CD14-positive monocyte (primary cell): ENCODE measurements around the gene PAM16. TPM values are rescaled to one million over a fixed set of nuclear protein-coding genes. Genes with fewer than 3 reads are reported as not detected.

Experiments
- DNase-seq, 3 donors: peaks; one replicate each; pipeline ENCODE4 v3.0.0-alpha.2; 2011 to 2022
- H2AFZ ChIP-seq: 2 replicates; pipeline ENCODE4 v1.6.0; 2012; ENCODE audit warnings: mild to moderate bottlenecking, low read depth, low read length, inconsistent platforms; ENCODE audit not compliant: insufficient read depth, poor library complexity, severe bottlenecking
- H3K27ac ChIP-seq, 2 donors: 1 replicate in 1 of 2; 2 replicates in 1 of 2; pipeline ENCODE4 v1.5.1; 2012 to 2013; ENCODE audit warnings: low read length in 2 of 2, control low read depth in 1 of 2, inconsistent platforms in 1 of 2, low read depth in 1 of 2, mild to moderate bottlenecking in 1 of 2
- H3K27me3 ChIP-seq, 2 donors: one replicate each; pipeline versions ENCODE4 v1.6.0 to v1.6.1; 2011 to 2013; ENCODE audit warnings: low read length in 2 of 2; ENCODE audit not compliant: control insufficient read depth in 2 of 2, insufficient read depth in 2 of 2
- H3K36me3 ChIP-seq, 2 donors: replicated peaks in 1 of 2; 1 replicate in 1 of 2; 2 replicates in 1 of 2; pipeline versions ENCODE4 v1.5.1 to v1.6.1; 2012 to 2013; ENCODE audit warnings: low read length in 2 of 2, control low read depth in 1 of 2, inconsistent platforms in 1 of 2, mild to moderate bottlenecking in 1 of 2; ENCODE audit not compliant: insufficient read depth in 2 of 2, control insufficient read depth in 1 of 2
- H3K4me1 ChIP-seq, 2 donors: 1 replicate in 1 of 2; 2 replicates in 1 of 2; pipeline versions ENCODE4 v1.5.1 to v1.6.1; 2012 to 2013; ENCODE audit warnings: low read length in 2 of 2, control low read depth in 1 of 2, inconsistent platforms in 1 of 2, mild to moderate bottlenecking in 1 of 2, moderate library complexity in 1 of 2; ENCODE audit not compliant: insufficient read depth in 2 of 2, control insufficient read depth in 1 of 2
- H3K4me2 ChIP-seq: replicated peaks from 2 replicates; pipeline ENCODE3; 2012; ENCODE audit warnings: low read length, moderate library complexity, mild to moderate bottlenecking; ENCODE audit not compliant: poor library complexity, severe bottlenecking; ENCODE audit errors: extremely low read depth
- H3K4me3 ChIP-seq, 3 experiments: fragments of 200-600 bp in 1 of 3; sonication (generic) in 1 of 3; replicated peaks in 1 of 3; 1 replicate in 2 of 3; 2 replicates in 1 of 3; pipeline ENCODE4 v1.5.1; 2011 to 2013; ENCODE audit warnings: low read length in 3 of 3, mild to moderate bottlenecking in 3 of 3, control low read depth in 2 of 3, low read depth in 2 of 3, inconsistent platforms in 1 of 3, moderate library complexity in 1 of 3
- H3K79me2 ChIP-seq: 2 replicates; pipeline ENCODE4 v1.6.0; 2012; ENCODE audit warnings: mild to moderate bottlenecking, control low read depth, inconsistent platforms, low read length, moderate library complexity; ENCODE audit not compliant: insufficient read depth
- H3K9ac ChIP-seq: 2 replicates; pipeline ENCODE4 v1.6.0; 2017; ENCODE audit warnings: low read length, mild to moderate bottlenecking; ENCODE audit not compliant: insufficient read depth, poor library complexity, severe bottlenecking
- H3K9me3 ChIP-seq, 2 donors: replicated peaks in 1 of 2; 1 replicate in 1 of 2; 2 replicates in 1 of 2; pipeline versions ENCODE4 v1.5.1 to v1.6.1; 2012 to 2013; ENCODE audit warnings: low read length in 2 of 2, control low read depth in 1 of 2; ENCODE audit not compliant: control insufficient read depth in 1 of 2, insufficient read depth in 1 of 2
- H4K20me1 ChIP-seq: 2 replicates; pipeline ENCODE4 v1.6.0; 2012; ENCODE audit warnings: mild to moderate bottlenecking, low read length, control low read depth, moderate library complexity; ENCODE audit not compliant: insufficient read depth
- H3K27ac Mint-ChIP-seq, 7 donors: one replicate each; pipeline ENCODE4 v1.8.0; 2020; ENCODE audit warnings: mild to moderate bottlenecking in 7 of 7, mixed read lengths in 7 of 7, moderate library complexity in 6 of 7, inconsistent platforms in 2 of 7
- H3K27me3 Mint-ChIP-seq, 3 donors: one replicate each; pipeline ENCODE4 v1.8.0; 2021 to 2022; ENCODE audit warnings: low read depth in 3 of 3, mild to moderate bottlenecking in 3 of 3, mixed read lengths in 3 of 3, moderate library complexity in 3 of 3, inconsistent platforms in 1 of 3
- H3K36me3 Mint-ChIP-seq, 2 donors: one replicate each; pipeline ENCODE4 v1.8.0; 2020; ENCODE audit warnings: mixed read lengths in 2 of 2, inconsistent platforms in 1 of 2, mild to moderate bottlenecking in 1 of 2
- H3K4me1 Mint-ChIP-seq: one replicate; pipeline ENCODE4 v1.8.0; 2020; ENCODE audit warnings: mild to moderate bottlenecking, mixed read lengths
- H3K4me3 Mint-ChIP-seq, 2 donors: one replicate each; pipeline ENCODE4 v1.8.0; 2020; ENCODE audit warnings: mild to moderate bottlenecking in 2 of 2, mixed read lengths in 2 of 2, moderate library complexity in 1 of 2
- H3K9me3 Mint-ChIP-seq, 7 donors: one replicate each; pipeline ENCODE4 v1.8.0; 2020 to 2022; ENCODE audit warnings: mixed read lengths in 7 of 7, mild to moderate bottlenecking in 6 of 7, moderate library complexity in 6 of 7, inconsistent platforms in 2 of 7
- CTCF ChIP-seq: fragments of 200-600 bp; IDR thresholded peaks from one replicate; pipeline ENCODE4 v1.8.0; 2022; ENCODE audit warnings: antibody characterized with exemption, mild to moderate bottlenecking
- WGBS: methylation state at CpG from one replicate; pipeline ENCODE4 v1.1.5; 2013; ENCODE audit warnings: missing lambda C conversion rate; ENCODE audit not compliant: insufficient coverage; 5-methylcytosine and 5-hydroxymethylcytosine counted together
- intact Hi-C, 2 donors: fragments of 100-400 bp; cut with micrococcal nuclease; formaldehyde crosslinking; loops; one replicate each; pipeline versions ENCODE4 v1.15.0 to v1.15.1; 2023
- polyA plus RNA-seq, 3 donors: library from polyadenylated mRNA; depleted of rRNA in 1 of 3; unstranded in 2 of 3; stranded (reverse) in 1 of 3; fragments of 300-500 nt in 2 of 3; fragments of >200 nt in 1 of 3; fragmentation: Illumina TruSeq in 2 of 3; gene quantifications; 1 replicate in 2 of 3; 2 replicates in 1 of 3; pipeline ENCODE4 v1.2.3, GENCODE V29; 2012 to 2021

The PAM16 gene
- polyA plus RNA-seq, 3 donors = 34.3 to 37.6 (median 34.7) TPM

GRCh38 chr16:4293181-4293716, 57.9 kb downstream of the PAM16 start:
- Histone ChIP-seq H3K4me2 (no peak overlapping the region), H4K20me1 (no peaks in the 10 kb centered on the region)
- no peak overlapping the region for H3K27ac Mint-ChIP-seq

GRCh38 chr16:4291699-4292098, 59.4 kb downstream of the PAM16 start:
- Histone ChIP-seq H3K4me2 (no peak overlapping the region), H3K4me1 (peaks cover 7 to 9% of the 10 kb centered on the region in 2 donors), H4K20me1 (no peaks in the 10 kb centered on the region), H3K79me2 (no peaks in the 10 kb centered on the region), H3K36me3 (no peaks in the 10 kb centered on the region), H3K4me3 (no peak overlapping the region), H3K27ac (no peak overlapping the region), H3K9ac (no peak overlapping the region), H3K27me3 (peaks cover 0 to 13% of the 10 kb centered on the region in 2 donors), H3K9me3 (no peaks in the 10 kb centered on the region), H2AFZ (no peak overlapping the region)
- Mint-ChIP-seq H3K4me3 (no peak overlapping the region), H3K27ac (peak overlapping the region in 1 of 7 donors; percentile 16), H3K27me3 (peaks cover 30 to 36% (median 35%) of the 10 kb centered on the region in 3 donors), H3K9me3 (peaks cover 0 to 2% (median 0%) of the 10 kb centered on the region in 7 donors), H3K36me3 (peaks cover 0 to 3% of the 10 kb centered on the region in 2 donors), H3K4me1 (peaks cover 9% of the 10 kb centered on the region)
- intact Hi-C loops = no loop called here
- TF ChIP-seq CTCF = no peak
- WGBS = 100% methylated on average over 2 of the region's 4 CpGs
- DNase-seq = no peak

More at GRCh38 chr16:4293181-4293716, 57.9 kb downstream of the PAM16 start:
- WGBS = 76% methylated on average over 13 of the region's 14 CpGs
- H3K9me3 ChIP-seq = no peaks in the 10 kb centered on the region
- TF ChIP-seq CTCF = no peak
- no peaks in the 10 kb centered on the region for H3K79me2 ChIP-seq
- H3K36me3 ChIP-seq = no peaks in the 10 kb centered on the region
- H3K9me3 Mint-ChIP-seq = peaks cover 0 to 2% (median 0%) of the 10 kb centered on the region in 7 donors
- no peak overlapping the region for H3K4me3 ChIP-seq
- peaks cover 7% of the 10 kb centered on the region for H3K4me1 Mint-ChIP-seq
- H3K9ac ChIP-seq = no peak overlapping the region
- H3K36me3 Mint-ChIP-seq = peaks cover 0 to 3% of the 10 kb centered on the region in 2 donors
- DNase-seq = no peak
- H3K27me3 Mint-ChIP-seq = peaks cover 28 to 34% (median 30%) of the 10 kb centered on the region in 3 donors
- intact Hi-C loops = no loop called here
- H2AFZ ChIP-seq = no peak overlapping the region
- peaks cover 0 to 13% of the 10 kb centered on the region in 2 donors for H3K27me3 ChIP-seq
- peak overlapping the region; percentile 31 to 69 for H3K4me3 Mint-ChIP-seq
- H3K27ac ChIP-seq = no peak overlapping the region
- H3K4me1 ChIP-seq = peaks cover 4 to 5% of the 10 kb centered on the region in 2 donors

Other genes starting within 250 kb of the PAM16 start
- 1 to 10 TPM in 1 of 3 donors, under 1 TPM in 2; 0.44 to 9.3 (median 0.67) TPM for gene ADCY9, start 234.9 kb downstream of the PAM16 start, polyA plus RNA-seq
- gene SRL, start 109.2 kb downstream of the PAM16 start, polyA plus RNA-seq = not detected
- 10 to 100 TPM in 1 of 3 donors, under 1 TPM in 2; 0.16 to 13.4 (median 0.71) TPM for gene TFAP4, start 78.3 kb downstream of the PAM16 start, polyA plus RNA-seq
- gene GLIS2, start 35.3 kb downstream of the PAM16 start, polyA plus RNA-seq = under 1 TPM in 1 of 3 donors, not detected in 2; 0.03 TPM
- gene VASN, start 20.5 kb upstream of the PAM16 start, polyA plus RNA-seq = under 1 TPM in 1 of 3 donors, not detected in 2; 0.03 TPM
- 100 to 1,000 TPM in 1 of 3 donors, 10 to 100 TPM in 2; 44.7 to 181 (median 68.4) TPM for gene CORO7, start 65.3 kb upstream of the PAM16 start, polyA plus RNA-seq
- 10 to 100 TPM; 17.1 to 27.9 (median 19.5) TPM for gene DNAJA3, start 74.5 kb upstream of the PAM16 start, polyA plus RNA-seq
- gene NMRAL1, start 123.3 kb upstream of the PAM16 start, polyA plus RNA-seq = 10 to 100 TPM; 39.2 to 57.0 (median 49.4) TPM
- gene HMOX2, start 125.1 kb upstream of the PAM16 start, polyA plus RNA-seq = 10 to 100 TPM; 21.7 to 33.2 (median 25.0) TPM
- 10 to 100 TPM in 2 of 3 donors, 1 to 10 TPM in 1; 8.6 to 11.2 (median 10.8) TPM for gene CDIP1, start 187.5 kb upstream of the PAM16 start, polyA plus RNA-seq
- under 1 TPM in 1 of 3 donors, not detected in 2; 0.13 TPM for gene C16orf96, start 205.0 kb upstream of the PAM16 start, polyA plus RNA-seq